DND-41 (cell line): Measurements from ENCODE around the gene GRK1.

ENCODE experiments used
- CTCF ChIP-seq: IDR thresholded peaks from 2 replicates; pipeline ENCODE4 v1.5.1; 2012; ENCODE audit warnings: borderline replicate concordance, low read length, moderate library complexity, mild to moderate bottlenecking; ENCODE audit not compliant: poor library complexity, severe bottlenecking; ENCODE audit errors: extremely low read depth
- EZH2 ChIP-seq: IDR thresholded peaks from 3 replicates; pipeline ENCODE4 v1.6.1; 2012; ENCODE audit warnings: borderline replicate concordance, low read depth, mild to moderate bottlenecking, moderate library complexity, low read length, inconsistent platforms; ENCODE audit not compliant: severe bottlenecking

- no peak for TF ChIP-seq CTCF
- no peak for TF ChIP-seq EZH2
These were observed 2.0 kb upstream of the GRK1 start for GRCh38 chr13:113664751-113665596.
